Lower leg skin (tissue), 4 donors: ENCODE measurements around the gene UHMK1. TPM values are rescaled to one million over a fixed set of nuclear protein-coding genes. Genes with fewer than 3 reads are reported as not detected.

Experiments used
- DNase-seq, 2 donors: peaks; one replicate each; pipeline ENCODE4 v3.0.0-alpha.2; 2019; ENCODE audit warnings: low spot score in 2 of 2
- H3K4me3 ChIP-seq: fragments of 200-600 bp; sonication (generic); 2 replicates; pipeline ENCODE4 v1.5.1; 2017; ENCODE audit warnings: mild to moderate bottlenecking, low read depth; ENCODE audit not compliant: poor library complexity, severe bottlenecking
- CTCF ChIP-seq, 3 donors: fragments of 450-650 bp; IDR thresholded peaks; one replicate each; pipeline ENCODE4 v1.5.1; 2016; ENCODE audit warnings: antibody characterized with exemption in 3 of 3, mild to moderate bottlenecking in 3 of 3, moderate library complexity in 2 of 3
- POLR2A ChIP-seq, 2 donors: fragments of 450-650 bp; IDR thresholded peaks; one replicate each; pipeline ENCODE4 v1.6.1; 2016 to 2017; ENCODE audit warnings: antibody characterized with exemption in 2 of 2, mild to moderate bottlenecking in 1 of 2, moderate library complexity in 1 of 2
- WGBS, 2 donors: methylation state at CpG; one replicate each; pipeline ENCODE4 v1.1.5; 2018; 5-methylcytosine and 5-hydroxymethylcytosine counted together
- intact Hi-C: fragments of 100-400 bp; cut with DNase I; formaldehyde crosslinking; loops from one replicate; pipeline ENCODE4 v1.15.0; 2023; ENCODE audit warnings: low total_unique reads
- total RNA-seq, 4 donors: library from RNA; depleted of rRNA; stranded (reverse); fragments of >200 nt; gene quantifications; one replicate each; pipeline ENCODE4 v1.1.0, GENCODE V29; 2016

UHMK1 gene
- total RNA-seq, 4 donors from 2014 or later: 23.4 to 27.1 (median 24.2) TPM

GRCh38 chr1:162557536-162557935 is 59.9 kb downstream of the UHMK1 start:
- WGBS, 2 donors: 79 to 85% methylated on average over 3 of the region's 3 CpGs
- no peak overlapping the region for H3K4me3 ChIP-seq
- intact Hi-C loops: no loop called here
- no peak for TF ChIP-seq CTCF (IDR thresholded peaks at IDR 0.05)
- no peak for TF ChIP-seq POLR2A (IDR thresholded peaks at IDR 0.05)
- DNase-seq: no peak

DNA sequence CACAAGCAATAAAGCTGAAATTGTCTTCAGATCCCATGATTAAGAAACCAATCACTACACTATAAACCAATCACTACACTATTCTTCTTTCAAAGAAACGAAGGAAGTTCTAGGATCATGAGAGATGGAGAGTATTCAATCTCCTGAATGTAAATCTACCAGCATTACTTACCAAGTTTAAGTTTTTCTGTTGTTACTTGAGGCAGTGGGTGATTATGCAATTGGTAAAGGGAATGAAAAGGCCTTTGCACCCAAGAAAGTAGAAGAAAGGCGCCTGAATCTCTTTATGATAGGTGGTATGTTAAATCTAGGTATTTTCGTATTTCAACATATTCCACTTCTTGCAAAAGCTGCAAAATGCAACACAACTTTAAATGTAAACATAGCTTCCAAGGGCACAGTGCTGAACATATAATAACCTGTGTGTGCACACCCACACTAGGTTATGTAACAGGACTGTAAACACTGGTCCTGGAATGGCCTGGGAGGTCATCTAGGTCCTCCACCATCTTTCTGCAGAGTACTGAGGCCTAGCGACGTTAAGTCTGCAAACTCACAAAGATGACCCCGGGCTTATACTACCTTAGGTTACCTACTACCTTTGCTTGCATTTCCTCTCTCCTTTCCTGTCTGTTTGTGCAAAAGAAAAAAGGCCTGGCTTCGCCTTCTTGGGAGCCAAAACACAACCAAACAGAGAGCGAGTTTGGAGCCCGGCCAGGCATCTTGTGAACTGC is 62.9 kb downstream of the UHMK1 start:
- TF ChIP-seq POLR2A (IDR thresholded peaks at IDR 0.05): no peak
- no peak for DNase-seq
- intact Hi-C loops: no loop called here
- peak overlapping the region; percentile 16 for H3K4me3 ChIP-seq
- WGBS, 2 donors: 35 to 38% methylated on average over 9 of the region's 9 CpGs

GRCh38 chr1:162561037-162561615 is 63.5 kb downstream of the UHMK1 start:
- 0 to 1% methylated on average over 24 to 45 of the region's 53 CpGs for WGBS, 2 donors
- TF ChIP-seq CTCF (IDR thresholded peaks at IDR 0.05) (no peak), POLR2A (IDR thresholded peaks at IDR 0.05) (peak in 1 of 2 donors; percentile 78)
- intact Hi-C loops: no loop called here
- H3K4me3 ChIP-seq: peak overlapping the region; percentile 64
- DNase-seq: peak; percentile 98 to 100

DNA sequence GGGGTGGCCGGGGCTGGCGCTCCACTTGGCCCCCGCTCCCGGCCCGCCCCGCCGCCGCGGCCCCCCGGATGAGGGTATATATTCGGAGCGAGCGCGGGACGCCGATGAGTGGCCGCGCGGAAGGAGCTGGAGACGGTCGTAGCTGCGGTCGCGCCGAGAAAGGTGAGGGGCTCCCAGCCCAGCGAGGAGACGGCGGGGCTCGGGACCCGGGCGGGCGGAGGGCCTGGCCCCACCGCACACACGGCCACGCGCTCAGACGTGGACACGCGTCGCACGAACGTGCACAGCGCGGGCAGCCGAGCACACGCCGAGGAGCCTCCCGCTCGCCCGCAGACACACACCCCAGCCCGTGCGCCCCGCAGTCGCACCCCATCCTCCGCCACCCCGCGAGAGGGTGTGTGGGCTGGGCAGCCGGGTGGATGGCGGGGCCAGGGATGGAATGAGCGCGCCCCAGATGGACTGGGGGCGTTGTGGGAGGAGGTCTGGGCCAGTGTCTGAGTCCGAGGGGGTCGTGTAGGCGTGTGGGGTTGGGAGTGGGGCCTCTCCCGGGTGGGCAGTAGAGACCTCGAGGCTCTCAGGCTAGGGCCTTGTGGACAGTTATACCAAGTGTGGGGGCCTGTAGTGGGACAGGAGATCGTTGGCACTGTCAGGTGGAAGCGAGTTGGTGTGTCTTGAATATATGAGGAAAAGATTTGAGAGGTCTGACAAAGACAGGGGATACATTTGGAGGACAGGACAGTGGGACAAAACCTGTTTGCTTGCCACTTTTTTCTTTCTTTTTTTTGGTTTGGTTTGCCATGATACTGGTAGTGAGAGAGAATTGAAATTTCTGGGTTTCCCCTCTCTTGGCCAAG is 64.2 kb downstream of the UHMK1 start, which contains the start of gene UAP1:
TSS of gene UAP1 (plus strand) at position 107 of the 854 bp plus-strand sequence. CDS start 4,347 bp downstream, outside the sequence.
- TF ChIP-seq POLR2A (IDR thresholded peaks at IDR 0.05): peak in 1 of 2 donors; percentile 84
- TF ChIP-seq CTCF (IDR thresholded peaks at IDR 0.05): no peak
- H3K4me3 ChIP-seq: peak within 1 kb of the TSS; percentile 64
- peak in 1 of 2 donors; percentile 91 for DNase-seq
- intact Hi-C loops: no loop called here
- WGBS, 2 donors: 1 to 2% methylated on average over 10 to 47 of the region's 69 CpGs

DNA sequence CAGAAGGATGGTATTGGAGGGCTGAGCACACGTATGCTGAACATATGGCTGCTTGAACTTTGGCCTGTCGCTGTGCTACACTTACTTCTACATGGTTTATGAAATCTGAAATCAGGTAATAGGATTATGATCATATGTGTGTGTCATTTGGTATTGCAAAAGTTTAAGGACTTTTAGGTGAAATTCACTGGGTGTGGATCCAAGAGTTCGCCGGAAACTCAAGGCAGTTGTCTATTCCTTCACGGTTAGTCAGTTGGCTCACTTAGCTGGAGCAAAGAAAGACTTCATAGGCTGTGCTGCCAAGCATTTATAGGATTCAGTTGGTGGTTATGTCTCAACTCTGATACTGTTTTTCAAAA is 64.8 kb downstream of the UHMK1 start:
- peak overlapping the region; percentile 64 for H3K4me3 ChIP-seq
- DNase-seq: peak in 1 of 2 donors; percentile 47
- 21 to 22% methylated on average over 5 of the region's 5 CpGs for WGBS, 2 donors
- no peak for TF ChIP-seq POLR2A (IDR thresholded peaks at IDR 0.05)
- no peak for TF ChIP-seq CTCF (IDR thresholded peaks at IDR 0.05)
- intact Hi-C loops: no loop called here

DNA sequence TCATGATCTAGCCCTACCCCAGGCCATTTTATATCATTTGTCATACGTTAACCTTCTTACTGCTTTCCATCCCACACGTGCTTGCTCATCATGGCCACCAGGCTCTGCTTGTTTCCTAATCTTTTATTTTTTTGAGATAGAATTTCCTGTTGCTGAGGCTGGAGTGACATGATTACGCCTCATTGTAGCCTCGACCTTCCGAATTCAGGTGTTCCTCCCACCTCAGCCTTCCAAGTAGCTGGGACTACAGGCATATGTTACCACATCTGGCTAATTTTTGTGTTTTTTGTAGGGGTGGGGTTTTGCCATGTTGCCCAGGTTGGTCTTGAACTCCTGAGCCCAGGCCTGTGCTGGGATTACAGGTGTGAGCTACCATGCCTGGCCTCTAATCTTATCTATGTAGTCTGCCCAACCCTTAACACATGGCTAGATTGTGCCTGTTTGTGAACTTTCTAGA is 67.2 kb downstream of the UHMK1 start:
- no peak for DNase-seq
- TF ChIP-seq CTCF (IDR thresholded peaks at IDR 0.05): no peak
- no peak for TF ChIP-seq POLR2A (IDR thresholded peaks at IDR 0.05)
- intact Hi-C loops: no loop called here
- WGBS, 2 donors: 75 to 82% methylated on average over 5 of the region's 5 CpGs
- H3K4me3 ChIP-seq: no peak overlapping the region
